ENCODE measurements around the gene LRP5.
"Not testable (repeated sequence)": the region's sequence is repeated elsewhere in the genome, so short reads cannot be mapped to it uniquely, and the experiment has no call there.

The LRP5 gene

DNA sequence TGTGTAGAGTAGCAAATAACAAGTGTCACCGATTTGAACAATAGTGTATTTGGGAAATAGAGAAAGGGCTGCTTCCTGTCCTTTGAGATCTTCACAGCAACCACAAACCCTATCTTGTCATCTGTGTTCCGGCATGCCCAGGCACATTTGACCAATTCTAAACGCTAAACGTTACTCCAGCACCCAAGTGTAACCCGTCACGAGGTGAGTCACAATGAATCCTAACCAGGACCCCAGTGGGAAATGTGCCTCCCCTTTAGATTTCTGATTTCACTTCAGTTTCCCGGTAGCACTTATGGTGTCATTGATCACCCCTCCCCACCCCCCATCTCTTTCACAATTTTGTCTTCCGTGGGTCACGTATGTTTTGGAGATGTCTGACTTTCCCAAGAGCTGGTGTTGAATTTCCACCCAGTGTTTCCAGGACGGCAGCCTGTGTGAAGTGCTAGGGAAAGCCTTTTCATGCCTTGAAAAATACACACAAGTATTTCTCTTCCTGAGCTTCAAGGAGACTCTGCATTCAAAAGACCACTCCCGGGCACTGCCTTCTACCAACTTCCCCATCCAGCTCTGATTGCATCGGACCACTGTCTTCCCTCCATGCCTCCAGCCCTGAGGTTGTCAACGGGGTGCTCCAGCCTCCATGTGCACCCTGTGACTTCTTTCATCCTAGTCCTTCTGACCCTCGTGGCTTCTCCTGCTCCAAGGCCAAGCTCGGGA is 30.1 kb upstream of the LRP5 start:
- Histone ChIP-seq H4K20me1 (no peaks in the 10 kb centered on the region), H3K4me3 (no peak overlapping the region), H3K4me2 (peak overlapping the region; percentile 83), H3K27ac (peak overlapping the region; percentile 69), H3K27me3 (no peaks in the 10 kb centered on the region), H3K4me1 (peaks cover 29% of the 10 kb centered on the region), H3K9ac (peak overlapping the region; percentile 17; the same call in 1 of the 2 replicates), H3K36me3 (0 out of 2 replicates have a peak, but pooled peaks cover 5% of the 10 kb centered on the region), H3K9me3 (peaks cover 28% of the 10 kb centered on the region)
- no peak for TF ChIP-seq Cebpa-rat (IDR thresholded peaks at IDR 0.05)

- no peak for TF ChIP-seq Cebpa-rat (IDR thresholded peaks at IDR 0.05)
- Histone ChIP-seq H3K9ac (peak overlapping the region; percentile 17; the same call in 1 of the 2 replicates), H4K20me1 (no peaks in the 10 kb centered on the region), H3K9me3 (peaks cover 25% of the 10 kb centered on the region), H3K4me1 (peaks cover 29% of the 10 kb centered on the region), H3K27ac (peak overlapping the region; percentile 69), H3K36me3 (0 out of 2 replicates have a peak, but pooled peaks cover 5% of the 10 kb centered on the region), H3K4me3 (no peak overlapping the region), H3K4me2 (peak overlapping the region; percentile 83), H3K27me3 (no peaks in the 10 kb centered on the region)
Measured at GRCh38 chr11:68282861-68283230, 29.5 kb upstream of the LRP5 start.

- H3K27me3 ChIP-seq, H3K36me3 ChIP-seq, H3K27ac ChIP-seq, H3K4me3 ChIP-seq, H4K20me1 ChIP-seq, H3K4me2 ChIP-seq, H3K9ac ChIP-seq: not testable (repeated sequence)
- Histone ChIP-seq H3K9me3 (peaks cover 36% of the 10 kb centered on the region), H3K4me1 (peaks cover 29% of the 10 kb centered on the region)
Measured at GRCh38 chr11:68284588-68284987, 27.8 kb upstream of the LRP5 start.

DNA sequence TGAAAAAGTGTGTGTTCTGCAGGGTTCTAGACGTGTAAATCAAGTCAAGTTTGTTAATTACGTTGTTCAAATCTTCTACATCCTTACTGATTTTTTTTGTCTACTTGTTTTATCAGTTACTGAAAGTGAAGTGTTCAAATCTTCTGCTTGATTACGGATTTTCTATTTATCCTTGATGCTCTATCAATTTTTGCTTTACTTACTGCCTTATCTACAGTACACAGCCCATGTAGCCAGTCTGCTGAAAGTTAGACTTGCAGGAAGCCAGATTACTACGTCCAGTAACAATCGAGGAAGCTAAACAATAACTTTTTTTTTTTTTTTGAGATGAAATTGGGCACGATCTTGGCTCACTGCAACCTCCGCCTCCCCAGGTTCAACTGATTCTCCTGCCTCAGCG is 25.0 kb upstream of the LRP5 start:
- no peak for TF ChIP-seq Cebpa-rat (IDR thresholded peaks at IDR 0.05)
- Histone ChIP-seq H3K4me2 (no peak overlapping the region), H4K20me1 (no peaks in the 10 kb centered on the region), H3K4me1 (peaks cover 14% of the 10 kb centered on the region), H3K27me3 (no peaks in the 10 kb centered on the region), H3K9me3 (peaks cover 53% of the 10 kb centered on the region), H3K9ac (no peak overlapping the region), H3K36me3 (0 out of 2 replicates have a peak, but pooled peaks cover 5% of the 10 kb centered on the region), H3K4me3 (no peak overlapping the region), H3K27ac (no peak overlapping the region)

DNA sequence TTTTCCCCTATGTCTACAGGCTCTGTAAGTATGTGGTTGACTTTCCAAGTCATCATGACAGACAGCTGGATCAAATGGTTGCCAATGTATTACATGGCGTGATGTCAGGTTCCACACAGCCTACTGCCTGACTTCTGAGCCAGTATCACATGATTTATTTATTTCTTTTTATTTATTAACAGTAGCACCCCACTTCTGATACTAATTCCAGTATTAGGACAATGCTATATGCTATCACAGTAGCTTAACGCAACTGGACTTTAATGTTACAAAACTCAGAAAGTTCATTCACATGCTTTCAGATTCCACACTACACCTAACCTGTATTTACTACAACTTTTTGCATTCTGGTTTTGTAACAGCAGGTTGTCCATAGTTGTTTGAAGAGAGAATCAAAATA is 22.9 kb upstream of the LRP5 start:
- Histone ChIP-seq H3K27ac (no peak overlapping the region), H3K27me3 (no peaks in the 10 kb centered on the region), H3K36me3 (0 out of 2 replicates have a peak, but pooled peaks cover 3% of the 10 kb centered on the region), H3K4me2 (no peak overlapping the region), H3K4me3 (no peak overlapping the region), H3K9me3 (peaks cover 45% of the 10 kb centered on the region), H4K20me1 (no peaks in the 10 kb centered on the region), H3K4me1 (peaks cover 20% of the 10 kb centered on the region), H3K9ac (no peak overlapping the region)
- no peak for TF ChIP-seq Cebpa-rat (IDR thresholded peaks at IDR 0.05)

- Histone ChIP-seq H3K36me3 (no peaks in the 10 kb centered on the region), H3K27ac (peak overlapping the region; percentile 48), H3K4me1 (peaks cover 48% of the 10 kb centered on the region), H4K20me1 (no peaks in the 10 kb centered on the region), H3K4me2 (peak overlapping the region; percentile 63), H3K9me3 (peaks cover 25% of the 10 kb centered on the region), H3K9ac (peak overlapping the region; percentile 42), H3K27me3 (no peaks in the 10 kb centered on the region), H3K4me3 (no peak overlapping the region)
- TF ChIP-seq Cebpa-rat (IDR thresholded peaks at IDR 0.05), result no peak
Measured at GRCh38 chr11:68293708-68294107, 18.7 kb upstream of the LRP5 start.

- Histone ChIP-seq H3K9me3 (peaks cover 9% of the 10 kb centered on the region), H3K4me2 (no peak overlapping the region), H3K9ac (no peak overlapping the region), H3K27ac (no peak overlapping the region), H3K4me3 (no peak overlapping the region), H3K4me1 (peaks cover 55% of the 10 kb centered on the region), H3K27me3 (no peaks in the 10 kb centered on the region), H3K36me3 (no peaks in the 10 kb centered on the region), H4K20me1 (no peaks in the 10 kb centered on the region)
- TF ChIP-seq Cebpa-rat (IDR thresholded peaks at IDR 0.05), result no peak
Measured at GRCh38 chr11:68295271-68295670, 17.1 kb upstream of the LRP5 start.

DNA sequence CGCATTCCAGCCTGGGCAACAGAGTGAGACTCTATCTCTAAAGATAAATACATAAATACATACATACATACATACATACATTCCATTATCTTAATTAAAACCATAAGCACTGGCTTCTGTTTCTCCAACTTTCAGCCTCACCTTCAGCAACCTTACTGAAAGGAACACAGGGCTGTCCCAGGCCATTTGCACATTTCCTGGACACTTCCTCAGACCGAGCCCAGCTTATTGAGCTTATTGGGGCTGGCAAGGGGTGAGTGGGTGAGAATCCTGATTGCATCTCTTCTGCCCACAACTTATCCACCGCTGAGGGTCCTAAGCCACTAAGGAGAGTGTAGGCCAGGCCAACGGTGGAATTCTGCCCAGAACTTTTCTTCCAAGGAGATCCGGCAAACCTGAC is 16.5 kb upstream of the LRP5 start:
- Histone ChIP-seq H3K4me2 (no peak overlapping the region), H3K27ac (0 out of 2 replicates have a peak overlapping the region, but pooled peaks have one; percentile 6), H3K27me3 (no peaks in the 10 kb centered on the region), H3K4me1 (peaks cover 55% of the 10 kb centered on the region), H3K36me3 (no peaks in the 10 kb centered on the region), H3K4me3 (no peak overlapping the region), H4K20me1 (no peaks in the 10 kb centered on the region), H3K9me3 (peaks cover 3% of the 10 kb centered on the region; the same call in 1 of the 2 replicates), H3K9ac (no peak overlapping the region)
- TF ChIP-seq Cebpa-rat (IDR thresholded peaks at IDR 0.05), result no peak

DNA sequence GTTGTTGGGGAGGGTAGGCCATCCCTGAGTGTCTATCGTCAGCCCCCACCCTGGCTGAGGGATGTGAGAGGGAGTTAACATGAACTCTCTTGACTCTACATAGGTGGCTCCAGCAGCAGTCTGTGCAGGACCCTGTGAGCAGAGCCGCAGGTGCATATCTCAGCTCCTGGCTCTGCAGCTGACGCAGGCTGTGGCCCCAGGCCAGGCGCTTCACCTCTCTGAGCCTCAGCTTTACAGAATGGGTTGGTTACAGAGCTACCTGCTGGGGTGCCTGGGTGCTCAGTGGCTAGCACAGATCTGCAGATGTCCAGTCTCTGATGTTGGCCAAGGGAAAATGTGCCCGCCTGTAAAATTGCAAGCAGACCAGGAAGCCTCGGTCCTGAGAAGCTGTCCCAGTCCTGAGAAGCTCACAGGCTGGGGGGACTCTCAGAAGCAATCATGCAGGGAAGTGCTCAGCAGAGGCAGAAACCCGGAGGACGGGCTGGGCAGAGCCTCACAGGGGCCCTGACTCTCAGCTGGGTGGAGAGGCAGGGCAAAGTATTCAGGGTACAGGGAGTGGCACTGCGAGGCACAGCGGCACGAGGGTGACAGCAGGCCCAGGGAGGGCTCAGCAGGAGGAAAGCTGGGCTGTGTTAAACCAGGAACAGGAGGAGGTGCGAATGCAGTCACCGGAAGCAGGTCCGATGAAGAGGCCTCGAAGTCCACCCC is 15.9 kb upstream of the LRP5 start:
- TF ChIP-seq Cebpa-rat (IDR thresholded peaks at IDR 0.05), result no peak
- Histone ChIP-seq H3K9me3 (no peaks in the 10 kb centered on the region), H3K27ac (0 out of 2 replicates have a peak overlapping the region, but pooled peaks have one; percentile 52), H3K27me3 (no peaks in the 10 kb centered on the region), H3K9ac (peak overlapping the region; percentile 35; the same call in 1 of the 2 replicates), H4K20me1 (no peaks in the 10 kb centered on the region), H3K4me3 (no peak overlapping the region), H3K4me1 (peaks cover 55% of the 10 kb centered on the region), H3K36me3 (no peaks in the 10 kb centered on the region), H3K4me2 (peak overlapping the region; percentile 47)

DNA sequence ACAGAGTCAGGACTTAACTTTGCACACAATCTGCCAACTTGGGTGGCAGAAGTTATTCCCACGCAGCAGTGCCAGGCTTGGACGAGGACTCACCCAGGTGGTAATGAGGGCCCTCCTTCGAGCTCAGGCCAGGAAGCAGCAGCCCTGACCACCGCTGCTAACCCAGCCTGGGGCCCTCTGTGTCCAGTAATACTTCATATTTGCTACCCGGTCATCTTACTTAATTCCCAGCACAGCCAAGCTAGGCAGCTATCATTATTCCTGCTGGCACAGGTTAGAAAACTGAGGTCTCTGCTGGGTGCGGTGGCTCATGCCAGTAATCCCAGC is 15.4 kb upstream of the LRP5 start:
- 0 out of 2 replicates have a peak overlapping the region, but pooled peaks have one; percentile 52 for H3K27ac ChIP-seq
- peak overlapping the region; percentile 47 for H3K4me2 ChIP-seq
- peaks cover 60% of the 10 kb centered on the region for H3K4me1 ChIP-seq
- no peaks in the 10 kb centered on the region for H4K20me1 ChIP-seq
- H3K4me3 ChIP-seq, result no peak overlapping the region
- no peaks in the 10 kb centered on the region for H3K27me3 ChIP-seq
- peak overlapping the region; percentile 35; the same call in 1 of the 2 replicates for H3K9ac ChIP-seq
- no peaks in the 10 kb centered on the region for H3K9me3 ChIP-seq
- no peak for TF ChIP-seq Cebpa-rat (IDR thresholded peaks at IDR 0.05)
- H3K36me3 ChIP-seq, result no peaks in the 10 kb centered on the region
